HepG2 (cell line): ENCODE data around the gene CORO1C. TPM values are rescaled to one million over a fixed set of nuclear protein-coding genes. Genes with fewer than 3 reads are reported as not detected.
A peak's percentile ranks its signal among the peaks of the same experiment; 100 is the strongest.

Experiments
- AHDC1 ChIP-seq: sonication (generic); formaldehyde crosslinking; IDR thresholded peaks from 2 replicates; pipeline ENCODE4 v1.5.1; 2020; ENCODE audit warnings: mild to moderate bottlenecking, missing genetic modification reagents, borderline replicate concordance
- EED ChIP-seq: sonication (generic); formaldehyde crosslinking; IDR thresholded peaks from 2 replicates; pipeline ENCODE4 v1.5.0; 2020; ENCODE audit warnings: mild to moderate bottlenecking, missing genetic modification reagents
- ERF ChIP-seq: IDR thresholded peaks from 2 replicates; pipeline ENCODE4 v1.6.1; 2018; ENCODE audit warnings: missing biosample characterization, missing genetic modification reagents
- FOXK2 ChIP-seq: fragments of 450-650 bp; IDR thresholded peaks from 2 replicates; pipeline ENCODE4 v1.6.1; 2016
- FOXO1 ChIP-seq: sonication (generic); formaldehyde crosslinking; IDR thresholded peaks from 2 replicates; pipeline ENCODE4 v1.4.0; 2020; ENCODE audit warnings: missing genetic modification reagents
- HMGXB4 ChIP-seq, 2 experiments: sonication (generic) in 1 of 2; formaldehyde crosslinking in 1 of 2; IDR thresholded peaks; 2 replicates each; pipeline versions ENCODE4 v1.4.0 to v1.6.1; 2018 to 2020; ENCODE audit warnings: missing genetic modification reagents in 2 of 2, borderline replicate concordance in 1 of 2, low read depth in 1 of 2, mild to moderate bottlenecking in 1 of 2, missing biosample characterization in 1 of 2
- HNRNPK ChIP-seq: fragments of 200-400 bp; formaldehyde crosslinking; IDR thresholded peaks from 2 replicates; pipeline ENCODE4 v1.6.1; 2018; ENCODE audit warnings: low read length, low read depth, moderate library complexity, mild to moderate bottlenecking; ENCODE audit not compliant: poor library complexity, severe bottlenecking
- HOMEZ ChIP-seq: IDR thresholded peaks from 2 replicates; pipeline ENCODE4 v1.6.1; 2016; ENCODE audit warnings: low read depth
- MIXL1 ChIP-seq: IDR thresholded peaks from 2 replicates; pipeline ENCODE4 v1.6.1; 2016
- SNAPC5 ChIP-seq: sonication (generic); formaldehyde crosslinking; IDR thresholded peaks from 2 replicates; pipeline ENCODE4 v1.8.1; 2023; ENCODE audit warnings: mild to moderate bottlenecking, missing genetic modification reagents, borderline replicate concordance
- TBL1XR1 ChIP-seq: fragments of 150-350 bp; IDR thresholded peaks from 2 replicates; pipeline ENCODE4 v1.6.1; 2014; ENCODE audit warnings: borderline replicate concordance, low read length; ENCODE audit not compliant: partially characterized antibody
- ZNF10 ChIP-seq: sonication (generic); formaldehyde crosslinking; IDR thresholded peaks from 2 replicates; pipeline ENCODE4 v1.4.0; 2020; ENCODE audit warnings: mild to moderate bottlenecking, low read depth, missing genetic modification reagents, borderline replicate concordance
- ZNF414 ChIP-seq: sonication (generic); formaldehyde crosslinking; IDR thresholded peaks from 2 replicates; pipeline ENCODE4 v1.5.0; 2020; ENCODE audit warnings: missing genetic modification reagents
- ZNF580 ChIP-seq: IDR thresholded peaks from 2 replicates; pipeline ENCODE4 v1.6.1; 2016; ENCODE audit warnings: low read depth, borderline replicate concordance
- ZNF605 ChIP-seq: sonication (generic); formaldehyde crosslinking; IDR thresholded peaks from 2 replicates; pipeline ENCODE4 v1.8.0; 2022; ENCODE audit warnings: mild to moderate bottlenecking, missing genetic modification reagents
- ZNF792 ChIP-seq: IDR thresholded peaks from 2 replicates; pipeline ENCODE4 v1.6.1; 2016
- polyA plus RNA-seq, 8 experiments: library from polyadenylated mRNA; depleted of rRNA in 3 of 8; stranded (reverse) in 7 of 8; unstranded in 1 of 8; fragments of >200 nt; fragmentation: Illumina TruSeq in 4 of 8; extraction: Trizol in 4 of 8; gene quantifications; 2 replicates each; pipeline versions ENCODE4 v1.2.1 to v1.2.3, GENCODE V29; 2011 to 2016; ENCODE audit warnings: low read depth in 4 of 8, missing spikeins in 1 of 8, mixed read lengths in 1 of 8; ENCODE audit not compliant: insufficient read depth in 1 of 8
- total RNA-seq, 5 experiments: library from RNA; depleted of rRNA; stranded (reverse); fragments of >200 nt; fragmentation: Illumina TruSeq; extraction: Trizol; gene quantifications; 2 replicates each; pipeline ENCODE4 v1.2.3, GENCODE V29; 2016; ENCODE audit warnings: low read depth in 1 of 5

CORO1C gene
- total and polyA plus RNA-seq, 2 of the 13 experiments (the other 11 are each of a cell fraction or from before 2014, with no cell fraction given), result 73.7 to 131 TPM

GRCh38 chr12:108664338-108665258, 66.7 kb downstream of the CORO1C start (continued):
- peak; percentile 15; the same call in 1 of the 2 replicates for TF ChIP-seq AHDC1
- TF ChIP-seq ZNF605 (CRISPR knock-in tag), result peak; percentile 21; the same call in 1 of the 2 replicates
- peak; percentile 74; the same call in 1 of the 2 replicates for TF ChIP-seq ERF (CRISPR knock-in tag)
- peak; percentile 34 for TF ChIP-seq TBL1XR1
- no peak for TF ChIP-seq SNAPC5
- peak in 1 of 2 experiments; percentile 48; a peak in 2 of 4 replicates for TF ChIP-seq HMGXB4 (CRISPR knock-in tag; IDR thresholded peaks at IDR 0.05; ENCODE audit: borderline replicate concordance in 1 of 2, low read depth in 1 of 2)
- TF ChIP-seq HNRNPK, result no peak
- peak; percentile 70; the same call in 1 of the 2 replicates for TF ChIP-seq ZNF580 (CRISPR knock-in tag)
- TF ChIP-seq MIXL1, result peak; percentile 84
- TF ChIP-seq EED (CRISPR knock-in tag), result no peak
- TF ChIP-seq ZNF414, result peak; percentile 27; the same call in 1 of the 2 replicates
- TF ChIP-seq HOMEZ (CRISPR knock-in tag), result 0 out of 2 replicates have a peak, but pooled peaks have one; percentile 12
- TF ChIP-seq FOXO1, result peak; percentile 54; the same call in 1 of the 2 replicates
- 0 out of 2 replicates have a peak, but pooled peaks have one; percentile 21 for TF ChIP-seq ZNF792 (CRISPR knock-in tag)
- no peak for TF ChIP-seq ZNF10 (CRISPR knock-in tag)
- TF ChIP-seq FOXK2, result no peak
